Activated naive CD8-positive, alpha-beta T cell treated with anti-CD3 and anti-CD28 coated beads, Interleukin-2, amount 10 ng/mL, durations not matched to agents 7 days and 5 days (primary cell): ENCODE results near the gene CD48. TPM values are rescaled to one million over a fixed set of nuclear protein-coding genes. Genes with fewer than 3 reads are reported as not detected.
A peak's percentile ranks its signal among the peaks of the same experiment; 100 is the strongest.

Experiments used
- ATAC-seq: fragments of 150-1000 bp; cut with Tn5 transposase; one replicate; pipeline ENCODE4 v1.10.0; 2021; ENCODE audit warnings: low read depth, moderate library complexity
- POLR2A ChIA-PET: fragments of 350-600 bp; sonication (Branson Sonifier 250); formaldehyde crosslinking; loops from one replicate; lab custom pipeline; 2021; ENCODE audit warnings: antibody characterized with exemption; lab: Charles Lee
- DNase-seq: peaks from one replicate; pipeline ENCODE4 v3.0.0; 2021
- H3K27ac Mint-ChIP-seq: one replicate; pipeline ENCODE4 v1.8.0; 2022; ENCODE audit warnings: mild to moderate bottlenecking, mixed read lengths
- H3K27me3 Mint-ChIP-seq: one replicate; pipeline ENCODE4 v1.8.0; 2022; ENCODE audit warnings: mild to moderate bottlenecking, moderate library complexity, mixed read lengths
- H3K36me3 Mint-ChIP-seq: one replicate; pipeline ENCODE4 v1.8.0; 2021; ENCODE audit warnings: mild to moderate bottlenecking, mixed read lengths
- H3K4me1 Mint-ChIP-seq: one replicate; pipeline ENCODE4 v1.8.0; 2021; ENCODE audit warnings: mixed read lengths
- H3K4me3 Mint-ChIP-seq: one replicate; pipeline ENCODE4 v1.8.0; 2022; ENCODE audit warnings: mild to moderate bottlenecking, moderate library complexity, mixed read lengths
- H3K9me3 Mint-ChIP-seq: one replicate; pipeline ENCODE4 v1.8.0; 2021; ENCODE audit warnings: mixed read lengths
- total RNA-seq, 2 experiments: library from RNA; stranded (reverse); gene quantifications; one replicate each; pipeline ENCODE4 v1.2.3, GENCODE V29; 2021

Gene CD48
- total RNA-seq, 2 experiments from 2014 or later, result 379 to 386 TPM

GRCh38 chr1:160629286-160630210, 82.1 kb downstream of the CD48 start:
- DNase-seq (peak; percentile 70), ATAC-seq (peak; percentile 67)
- POLR2A ChIA-PET, result interaction anchor here (0.9 to 3.3 kb wide), 7 partner anchors 8 to 78 kb away, joined by 3 to 22 read pairs (median 9); partner anchors contain the start of gene SLAMF1
- peaks cover 86% of the 10 kb centered on the region for H3K4me1 Mint-ChIP-seq
- peak overlapping the region; percentile 75 for H3K4me3 Mint-ChIP-seq
- no peaks in the 10 kb centered on the region for H3K9me3 Mint-ChIP-seq
- peak overlapping the region; percentile 97 for H3K27ac Mint-ChIP-seq
- no peaks in the 10 kb centered on the region for H3K27me3 Mint-ChIP-seq
- H3K36me3 Mint-ChIP-seq, result peaks cover 74% of the 10 kb centered on the region

GRCh38 chr1:160628799-160629263, 82.8 kb downstream of the CD48 start:
- Mint-ChIP-seq H3K9me3 (no peaks in the 10 kb centered on the region), H3K4me1 (peaks cover 87% of the 10 kb centered on the region), H3K36me3 (peaks cover 73% of the 10 kb centered on the region), H3K27me3 (no peaks in the 10 kb centered on the region), H3K27ac (peak overlapping the region; percentile 97), H3K4me3 (peak overlapping the region; percentile 75)
- POLR2A ChIA-PET, result interaction anchor here (0.9 to 3.3 kb wide), 7 partner anchors 9 to 83 kb away, joined by 3 to 22 read pairs (median 9); partner anchors contain the start of genes CD48 and SLAMF1
- ATAC-seq (peak; percentile 6), DNase-seq (no peak)

Other genes with a start within 250 kb of the CD48 start
- gene SLAMF6, start 188.6 kb downstream of the CD48 start, total RNA-seq, result 10 to 100 TPM; 43.0 to 48.1 TPM
- 10 to 100 TPM; 58.5 to 66.8 TPM for gene CD84, start 132.3 kb downstream of the CD48 start, total RNA-seq
- gene SLAMF1, start 64.8 kb downstream of the CD48 start, total RNA-seq, result 10 to 100 TPM; 41.3 to 42.6 TPM
- gene SLAMF7, start 27.4 kb upstream of the CD48 start, total RNA-seq, result 100 to 1,000 TPM; 124 to 137 TPM
- gene LY9, start 84.4 kb upstream of the CD48 start, total RNA-seq, result 10 to 100 TPM; 70.9 to 73.6 TPM
- gene CD244, start 151.1 kb upstream of the CD48 start, total RNA-seq, result 1 to 10 TPM; 6.0 to 7.8 TPM
- not detected for gene ITLN1, start 173.4 kb upstream of the CD48 start, total RNA-seq
- gene ITLN2, start 243.0 kb upstream of the CD48 start, total RNA-seq, result not detected